ENCODE data around the gene LGI4.

The LGI4 gene

DNA sequence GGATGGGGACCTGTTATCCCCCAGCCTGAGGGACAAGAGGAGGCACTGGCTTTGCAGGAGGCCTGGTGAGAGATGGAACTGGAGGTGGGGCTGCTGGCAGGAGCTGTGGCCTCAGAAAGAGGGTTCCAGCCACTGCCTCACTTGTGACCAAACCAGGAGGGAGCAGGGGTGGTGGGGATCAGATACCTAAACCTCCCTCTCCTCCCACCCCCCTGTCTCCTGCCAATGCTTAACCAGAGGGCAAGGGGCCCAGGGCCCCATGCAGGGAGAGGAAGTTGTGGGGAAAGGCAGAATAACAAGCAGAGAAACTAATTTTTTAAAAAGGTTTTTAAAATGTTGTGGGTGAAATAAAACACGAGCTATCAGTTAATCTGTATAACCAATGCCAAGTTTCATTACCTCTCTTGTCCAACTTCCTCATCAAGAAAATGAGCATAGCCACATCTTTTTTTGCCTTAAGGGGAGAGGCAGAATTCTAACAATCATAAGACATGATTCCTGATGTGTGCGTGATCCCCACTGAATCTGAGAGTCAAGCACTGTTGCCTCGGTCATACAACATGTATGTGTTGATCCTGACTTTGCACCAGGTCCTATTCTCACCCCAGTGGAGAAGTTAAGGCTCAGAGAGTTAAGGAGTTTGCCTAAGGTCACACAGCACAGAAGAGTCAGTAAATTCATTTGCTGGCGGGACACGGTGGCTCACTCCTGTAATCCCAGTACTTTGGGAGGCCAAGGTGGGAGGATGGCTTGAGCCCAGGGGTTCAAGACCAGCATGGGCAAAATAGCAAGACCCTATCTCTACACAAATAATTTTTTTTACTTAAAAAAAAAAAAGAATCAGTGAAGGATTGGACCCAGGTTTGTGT lies 32.6 kb upstream of the LGI4 start:
- Histone ChIP-seq H3K4me2 (ENCODE audit: low read length) (no peak overlapping the region), H3K27me3 (ENCODE audit: insufficient read depth, low read length) (no peaks in the 10 kb centered on the region), H3K4me1 (ENCODE audit: insufficient read depth, low read length, severe bottlenecking) (peaks cover 5% of the 10 kb centered on the region), H4K20me1 (ENCODE audit: insufficient read depth, low read length) (no peaks in the 10 kb centered on the region), H3K79me2 (ENCODE audit: insufficient read depth, low read length) (no peaks in the 10 kb centered on the region), H3K27ac (ENCODE audit: low read depth, low read length, poor library complexity, severe bottlenecking) (no peak overlapping the region), H3K9ac (ENCODE audit: low read length) (no peak overlapping the region), H3K9me3 (ENCODE audit: low read length) (peaks cover 26% of the 10 kb centered on the region), H3K9me2 (ENCODE audit: low read depth, low read length) (no peaks in the 10 kb centered on the region), H3K4me3 (ENCODE audit: low read depth, low read length, poor library complexity, severe bottlenecking) (no peak overlapping the region), H3K36me3 (ENCODE audit: insufficient read depth, low read length) (peaks cover 91% of the 10 kb centered on the region), H2AFZ (ENCODE audit: low read length) (no peak overlapping the region), H3F3A (ENCODE audit: insufficient read depth, low read length) (no peaks in the 10 kb centered on the region)
- no peak for TF ChIP-seq CTCF (IDR thresholded peaks at IDR 0.05; ENCODE audit: low read length)
- TF ChIP-seq EZH2 (IDR thresholded peaks at IDR 0.05; ENCODE audit: borderline replicate concordance, low read length) = no peak

- Histone ChIP-seq H3K79me2 (ENCODE audit: insufficient read depth, low read length) (no peaks in the 10 kb centered on the region), H3K9me2 (ENCODE audit: low read depth, low read length) (no peaks in the 10 kb centered on the region), H3K36me3 (ENCODE audit: insufficient read depth, low read length) (peaks cover 91% of the 10 kb centered on the region), H3K4me1 (ENCODE audit: insufficient read depth, low read length, severe bottlenecking) (no peaks in the 10 kb centered on the region), H2AFZ (ENCODE audit: low read length) (no peak overlapping the region), H3K4me3 (ENCODE audit: low read depth, low read length, poor library complexity, severe bottlenecking) (no peak overlapping the region), H4K20me1 (ENCODE audit: insufficient read depth, low read length) (no peaks in the 10 kb centered on the region), H3K27me3 (ENCODE audit: insufficient read depth, low read length) (no peaks in the 10 kb centered on the region), H3K4me2 (ENCODE audit: low read length) (no peak overlapping the region), H3K9me3 (ENCODE audit: low read length) (peaks cover 32% of the 10 kb centered on the region), H3F3A (ENCODE audit: insufficient read depth, low read length) (no peaks in the 10 kb centered on the region), H3K9ac (ENCODE audit: low read length) (no peak overlapping the region), H3K27ac (ENCODE audit: low read depth, low read length, poor library complexity, severe bottlenecking) (no peak overlapping the region)
- TF ChIP-seq CTCF (IDR thresholded peaks at IDR 0.05; ENCODE audit: low read length) = no peak
- TF ChIP-seq EZH2 (IDR thresholded peaks at IDR 0.05; ENCODE audit: borderline replicate concordance, low read length) = no peak
These were observed 31.5 kb upstream of the LGI4 start for GRCh38 chr19:35166100-35167063.

DNA sequence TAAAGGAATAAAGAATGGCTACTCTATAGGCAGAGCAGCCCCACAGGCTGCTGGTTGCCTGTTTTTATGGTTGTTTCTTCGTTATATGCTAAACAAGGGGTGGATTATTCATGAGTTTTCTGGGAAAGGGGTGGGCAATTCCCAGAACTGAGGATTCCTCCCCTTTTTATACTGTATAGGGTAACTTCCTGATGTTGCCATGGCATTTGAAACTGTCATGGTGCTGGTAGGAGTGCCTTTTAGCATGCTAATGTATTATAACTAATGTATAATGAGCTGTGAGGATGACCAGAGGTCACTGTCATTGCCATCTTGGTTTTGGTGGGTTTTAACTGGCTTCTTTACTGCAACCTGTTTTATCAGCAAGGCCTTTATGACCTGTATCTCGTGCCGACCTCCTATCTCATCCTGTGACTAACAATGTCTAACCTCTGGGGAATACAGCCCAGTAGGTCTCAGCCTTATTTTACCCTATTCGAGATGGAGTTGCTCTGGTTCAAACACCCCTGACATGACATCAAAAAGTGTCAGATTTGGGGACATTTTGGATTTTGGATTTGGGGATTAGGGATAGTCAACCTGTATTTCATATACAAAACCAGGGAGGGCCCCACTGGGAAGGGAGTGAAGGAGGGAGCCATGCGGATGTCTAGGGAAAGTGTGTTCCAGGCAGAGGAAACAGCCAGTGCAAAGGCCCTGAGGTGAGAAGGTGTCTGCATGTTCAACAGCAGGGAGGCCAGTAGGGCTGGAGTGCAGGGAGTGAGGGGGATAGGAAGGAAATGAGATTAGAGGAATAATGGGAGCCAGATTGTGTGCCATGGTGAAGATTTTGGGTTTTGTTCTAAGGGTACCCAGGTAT lies 30.6 kb upstream of the LGI4 start:
- Histone ChIP-seq H2AFZ (ENCODE audit: low read length) (no peak overlapping the region), H3K9me3 (ENCODE audit: low read length) (peaks cover 32% of the 10 kb centered on the region), H3K4me3 (ENCODE audit: low read depth, low read length, poor library complexity, severe bottlenecking) (no peak overlapping the region), H3K79me2 (ENCODE audit: insufficient read depth, low read length) (no peaks in the 10 kb centered on the region), H3K36me3 (ENCODE audit: insufficient read depth, low read length) (peaks cover 94% of the 10 kb centered on the region), H3K4me1 (ENCODE audit: insufficient read depth, low read length, severe bottlenecking) (no peaks in the 10 kb centered on the region), H3K27ac (ENCODE audit: low read depth, low read length, poor library complexity, severe bottlenecking) (no peak overlapping the region), H3K9ac (ENCODE audit: low read length) (no peak overlapping the region), H3K4me2 (ENCODE audit: low read length) (no peak overlapping the region), H4K20me1 (ENCODE audit: insufficient read depth, low read length) (no peaks in the 10 kb centered on the region), H3K27me3 (ENCODE audit: insufficient read depth, low read length) (no peaks in the 10 kb centered on the region), H3K9me2 (ENCODE audit: low read depth, low read length) (no peaks in the 10 kb centered on the region), H3F3A (ENCODE audit: insufficient read depth, low read length) (no peaks in the 10 kb centered on the region)
- TF ChIP-seq EZH2 (IDR thresholded peaks at IDR 0.05; ENCODE audit: borderline replicate concordance, low read length) (no peak), CTCF (IDR thresholded peaks at IDR 0.05; ENCODE audit: low read length) (no peak)
